Heart right ventricle (tissue), 16 donors: ENCODE data around the gene OTULINL. TPM values are rescaled to one million over a fixed set of nuclear protein-coding genes. Genes with fewer than 3 reads are reported as not detected.
A peak's percentile ranks its signal among the peaks of the same experiment; 100 is the strongest.

Experiments
- ATAC-seq, 8 donors: fragments of 200-7000 bp; cut with Tn5 transposase; one replicate each; pipeline ENCODE4 v1.9.1; 2020; ENCODE audit warnings: mild to moderate bottlenecking in 8 of 8, moderate library complexity in 8 of 8, moderate number of reproducible peaks in 1 of 8
- DNase-seq, 2 donors: peaks; one replicate each; pipeline ENCODE4 v3.0.0-alpha.2; 2020
- H3K27ac ChIP-seq, 10 donors: fragments of 200-600 bp; sonication (generic) in 2 of 10; one replicate each; pipeline versions ENCODE4 v1.5.0 to v1.8.0; 2020 to 2022; ENCODE audit warnings: mild to moderate bottlenecking in 3 of 10
- H3K27me3 ChIP-seq, 7 donors: fragments of 200-600 bp; one replicate each; pipeline ENCODE4 v1.8.0; 2021 to 2022; ENCODE audit warnings: mild to moderate bottlenecking in 2 of 7
- H3K36me3 ChIP-seq, 9 donors: fragments of 200-600 bp; sonication (generic) in 1 of 9; one replicate each; pipeline versions ENCODE4 v1.5.0 to v1.8.0; 2020 to 2022; ENCODE audit warnings: mild to moderate bottlenecking in 2 of 9
- H3K4me1 ChIP-seq, 9 donors: fragments of 200-600 bp; sonication (generic) in 1 of 9; one replicate each; pipeline versions ENCODE4 v1.5.0 to v1.8.0; 2020 to 2022; ENCODE audit warnings: mild to moderate bottlenecking in 4 of 9
- H3K4me3 ChIP-seq, 10 donors: fragments of 200-600 bp; sonication (generic) in 2 of 10; one replicate each; pipeline versions ENCODE4 v1.5.0 to v1.8.0; 2020 to 2022; ENCODE audit warnings: mild to moderate bottlenecking in 7 of 10, moderate library complexity in 2 of 10
- H3K9me3 ChIP-seq, 11 donors: fragments of 200-600 bp in 10 of 11; sonication (generic) in 2 of 11; one replicate each; pipeline versions ENCODE4 v1.5.0 to v1.8.0; 2013 to 2022; ENCODE audit warnings: mild to moderate bottlenecking in 2 of 11, control low read depth in 1 of 11, moderate library complexity in 1 of 11
- CTCF ChIP-seq, 9 donors: fragments of 200-600 bp; sonication (generic) in 2 of 9; IDR thresholded peaks; one replicate each; pipeline versions ENCODE4 v1.5.0 to v1.8.0; 2021 to 2022; ENCODE audit warnings: antibody characterized with exemption in 9 of 9, mild to moderate bottlenecking in 5 of 9, moderate library complexity in 1 of 9
- WGBS, 2 donors: extraction: QIAGEN DNeasy Blood & Tissue Kit; methylation state at CpG; one replicate each; pipeline ENCODE4 v1.1.7; 2013; ENCODE audit warnings: inconsistent platforms in 1 of 2; 5-methylcytosine and 5-hydroxymethylcytosine counted together
- intact Hi-C, 10 donors: fragments of 100-400 bp; cut with DNase I; formaldehyde crosslinking; loops; one replicate each; pipeline versions ENCODE4 v1.11.1 to v1.14.2; 2022
- polyA plus RNA-seq, 2 donors: library from polyadenylated mRNA; stranded (reverse); fragments of 200-250 nt; gene quantifications; one replicate each; pipeline ENCODE4 v1.2.3, GENCODE V29; 2013
- total RNA-seq, 10 donors: library from RNA; stranded (reverse); fragmentation: NEBNext Ultra II Directional in 3 of 10; extraction: Animal tissue kit (Norgen Biotek cat#: 25700) in 3 of 10; gene quantifications; one replicate each; pipeline versions ENCODE4 v1.2.1 to v1.2.4, GENCODE V29; 2021 to 2023
- donor health status: Arrhythmogenic right ventricular cardiomyopathy.
- donor health status: ischemic (EF 13 %, LVEDD 7.1; RV severe dilation, severe dysfunction).
- donor health status: healthy with polysubstance abuse.
- donor health status: DM: no; HTN: yes; CAD: no.
- donor health status: DM: no; HTN: no; CAD: no.
- donor health status: ischemic (EF 25% LVEDD 6.9; RV normal size, moderate dysfunction).
- donor health status: ischemic (EF 25% LVEDD 5.7; RV mildly dilated, moderate dysfunction).
- donor health status: healthy.
- donor health status: DM: yes; HTN: yes; CAD: no.
- donor health status: Ischemic cardiomyopathy.
- donor health status: ischemic (EF 35%, LVEDD 5.7; RV mildly dilated, moderate dysfunction).
- donor health status: nonischemic (EF 11% LVEDD 7.7; RV severe dilation, severe dysfunction).
- donor health status: DM: yes; HTN: yes; CAD: no.
- donor health status: PGD.
- donor health status: ischemic (EF 29% LVEDD 5.4; RV normal size, mild dysfunction).
- donor health status: nonischemic (EF 23%, LVEDD 6.1; RV moderate dilation, normal function).

The OTULINL gene
- total and polyA plus RNA-seq, 12 donors: 0.29 to 9.5 (median 1.3) TPM

- WGBS, 2 donors: 89 to 90% methylated on average over 7 of the region's 7 CpGs
- Histone ChIP-seq H3K27me3 (peaks cover 0 to 7% (median 0%) of the 10 kb centered on the region in 7 donors), H3K4me3 (no peak overlapping the region), H3K36me3 (no peaks in the 10 kb centered on the region), H3K27ac (no peak overlapping the region), H3K4me1 (peaks cover 0 to 89% (median 14%) of the 10 kb centered on the region in 9 donors), H3K9me3 (no peaks in the 10 kb centered on the region)
- ATAC-seq (no peak), DNase-seq (no peak)
- no peak for TF ChIP-seq CTCF (IDR thresholded peaks at IDR 0.05)
- intact Hi-C loops: loop anchor here in 1 of 10 donors (10.0 kb wide), 1 partner anchor 180 kb away; no protein-coding TSS in a partner anchor
Measured at GRCh38 chr5:14584848-14585247, 3.3 kb downstream of the OTULINL start.

- peak in 7 of 8 donors; percentile 43 to 79 (median 70) for ATAC-seq
- Histone ChIP-seq H3K4me1 (peaks cover 0 to 92% (median 5%) of the 10 kb centered on the region in 9 donors), H3K4me3 (no peak overlapping the region), H3K27me3 (no peaks in the 10 kb centered on the region), H3K27ac (peak overlapping the region in 1 of 10 donors; percentile 72), H3K36me3 (no peaks in the 10 kb centered on the region), H3K9me3 (no peaks in the 10 kb centered on the region)
- no peak for TF ChIP-seq CTCF (IDR thresholded peaks at IDR 0.05)
- 87 to 91% methylated on average over 6 of the region's 6 CpGs for WGBS, 2 donors
- DNase-seq: peak; percentile 25 to 28
- intact Hi-C loops: loop anchor here in 1 of 10 donors (10.0 kb wide), 1 partner anchor 182 kb away; no protein-coding TSS in a partner anchor
Measured at GRCh38 chr5:14587150-14587549, 5.6 kb downstream of the OTULINL start.

- ATAC-seq: peak in 3 of 8 donors; percentile 39 to 53 (median 46)
Measured at GRCh38 chr5:14588145-14588544, 6.6 kb downstream of the OTULINL start.

More at GRCh38 chr5:14588145-14588544, 6.6 kb downstream of the OTULINL start:
- Histone ChIP-seq H3K4me1 (peaks cover 0 to 92% (median 0%) of the 10 kb centered on the region in 9 donors), H3K36me3 (no peaks in the 10 kb centered on the region), H3K27me3 (no peaks in the 10 kb centered on the region), H3K9me3 (no peaks in the 10 kb centered on the region), H3K27ac (peak overlapping the region in 1 of 10 donors; percentile 72), H3K4me3 (no peak overlapping the region)
- 71 to 73% methylated on average over 2 of the region's 2 CpGs for WGBS, 2 donors
- no peak for TF ChIP-seq CTCF (IDR thresholded peaks at IDR 0.05)
- no peak for DNase-seq
- intact Hi-C loops: loop anchor here in 1 of 10 donors (10.0 kb wide), 1 partner anchor 183 kb away; no protein-coding TSS in a partner anchor
